ENCODE data around the gene SHROOM1. TPM values are rescaled to one million over a fixed set of nuclear protein-coding genes. Genes with fewer than 3 reads are reported as not detected.
"Not testable (repeated sequence)": the region's sequence is repeated elsewhere in the genome, so short reads cannot be mapped to it uniquely, and the experiment has no call there.

SHROOM1 gene
- total RNA-seq, 1 donor from 2014 or later, result 263 TPM

GRCh38 chr5:132807163-132807838 is 23.1 kb downstream of the SHROOM1 start:
- DNase-seq (ENCODE audit: low spot score), result no peak

GRCh38 chr5:132806804-132807162 is 23.7 kb downstream of the SHROOM1 start:
- not testable (repeated sequence) for DNase-seq (ENCODE audit: low spot score)

GRCh38 chr5:132805872-132806271 is 24.6 kb downstream of the SHROOM1 start:
- not testable (repeated sequence) for DNase-seq (ENCODE audit: low spot score)

GRCh38 chr5:132804219-132804618 is 26.2 kb downstream of the SHROOM1 start:
- DNase-seq (ENCODE audit: low spot score), result not testable (repeated sequence)

- DNase-seq (ENCODE audit: low spot score), result not testable (repeated sequence)
These were observed 27.8 kb downstream of the SHROOM1 start for GRCh38 chr5:132802685-132803066.

GRCh38 chr5:132802044-132802684 is 28.3 kb downstream of the SHROOM1 start:
- DNase-seq (ENCODE audit: low spot score), result no peak

- no peak for DNase-seq (ENCODE audit: low spot score)
These were observed 29.9 kb downstream of the SHROOM1 start for GRCh38 chr5:132800545-132800944.

- DNase-seq (ENCODE audit: low spot score), result no peak
These were observed 31.1 kb downstream of the SHROOM1 start for GRCh38 chr5:132799392-132799791.

- DNase-seq (ENCODE audit: low spot score), result no peak
These were observed 32.8 kb downstream of the SHROOM1 start for GRCh38 chr5:132797651-132798050.

GRCh38 chr5:132791026-132791425 is 39.4 kb downstream of the SHROOM1 start:
- DNase-seq (ENCODE audit: low spot score), result no peak

- no peak for DNase-seq (ENCODE audit: low spot score)
These were observed 40.1 kb downstream of the SHROOM1 start for GRCh38 chr5:132790201-132790865.

GRCh38 chr5:132788990-132789886 is 41.2 kb downstream of the SHROOM1 start:
- DNase-seq (ENCODE audit: low spot score), result no peak

- no peak for DNase-seq (ENCODE audit: low spot score)
These were observed 41.9 kb downstream of the SHROOM1 start for GRCh38 chr5:132788508-132788907.

GRCh38 chr5:132787076-132787475 is 43.4 kb downstream of the SHROOM1 start:
- DNase-seq (ENCODE audit: low spot score), result no peak

GRCh38 chr5:132785864-132786263 is 44.6 kb downstream of the SHROOM1 start:
- DNase-seq (ENCODE audit: low spot score), result no peak

GRCh38 chr5:132785365-132785764 is 45.1 kb downstream of the SHROOM1 start:
- no peak for DNase-seq (ENCODE audit: low spot score)

GRCh38 chr5:132782101-132782500 is 48.3 kb downstream of the SHROOM1 start:
- DNase-seq (ENCODE audit: low spot score), result no peak

- DNase-seq (ENCODE audit: low spot score), result no peak
These were observed 49.4 kb downstream of the SHROOM1 start for GRCh38 chr5:132781029-132781428.

- DNase-seq (ENCODE audit: low spot score), result no peak
These were observed 49.9 kb downstream of the SHROOM1 start for GRCh38 chr5:132780577-132780976.

- no peak for DNase-seq (ENCODE audit: low spot score)
These were observed 50.5 kb downstream of the SHROOM1 start for GRCh38 chr5:132779961-132780360.

GRCh38 chr5:132778856-132779255 is 51.6 kb downstream of the SHROOM1 start:
- DNase-seq (ENCODE audit: low spot score), result no peak

- DNase-seq (ENCODE audit: low spot score), result no peak
These were observed 52.3 kb downstream of the SHROOM1 start for GRCh38 chr5:132778129-132778528.
